Gastroesophageal sphincter (tissue), 4 donors: ENCODE results near the gene TGFBI. TPM values are rescaled to one million over a fixed set of nuclear protein-coding genes. Genes with fewer than 3 reads are reported as not detected.

ENCODE experiments used
- ATAC-seq: fragments of 150-250 bp; one replicate; pipeline ENCODE4 v1.9.1; 2016; ENCODE audit warnings: mild to moderate bottlenecking, moderate library complexity
- H3K27ac ChIP-seq, 4 donors: fragments of 200-600 bp; sonication (generic) in 3 of 4; 1 replicate in 3 of 4; 2 replicates in 1 of 4; pipeline ENCODE4 v1.5.1; 2016 to 2019
- H3K27me3 ChIP-seq: fragments of 200-600 bp; sonication (generic); one replicate; pipeline ENCODE4 v1.5.1; 2019
- H3K36me3 ChIP-seq, 2 donors: fragments of 200-600 bp; sonication (generic); one replicate each; pipeline ENCODE4 v1.5.1; 2019; ENCODE audit warnings: control low read depth in 1 of 2
- H3K4me1 ChIP-seq, 3 donors: fragments of 200-600 bp; sonication (generic); 1 replicate in 2 of 3; 2 replicates in 1 of 3; pipeline ENCODE4 v1.5.1; 2016 to 2019; ENCODE audit warnings: control low read depth in 2 of 3
- H3K4me3 ChIP-seq, 2 donors: fragments of 200-600 bp; sonication (generic); one replicate each; pipeline ENCODE4 v1.5.1; 2019; ENCODE audit warnings: mild to moderate bottlenecking in 1 of 2, moderate library complexity in 1 of 2
- H3K9me3 ChIP-seq, 3 donors: fragments of 200-600 bp; sonication (generic); one replicate each; pipeline ENCODE4 v1.5.1; 2017 to 2019; ENCODE audit warnings: control low read depth in 2 of 3
- EP300 ChIP-seq: sonication (generic); formaldehyde crosslinking; IDR thresholded peaks from one replicate; pipeline ENCODE4 v1.6.1; 2017; ENCODE audit warnings: antibody characterized with exemption, mild to moderate bottlenecking
- POLR2A ChIP-seq, 2 donors: fragments of 450-650 bp; IDR thresholded peaks; one replicate each; pipeline ENCODE4 v1.6.1; 2017; ENCODE audit warnings: antibody characterized with exemption in 2 of 2, mild to moderate bottlenecking in 2 of 2, moderate library complexity in 1 of 2
- POLR2AphosphoS5 ChIP-seq: sonication (generic); formaldehyde crosslinking; IDR thresholded peaks from one replicate; pipeline ENCODE4 v1.6.1; 2017; ENCODE audit warnings: antibody characterized with exemption
- WGBS, 2 donors: methylation state at CpG; one replicate each; pipeline ENCODE4 v1.1.5; 2018; ENCODE audit warnings: low coverage in 1 of 2; 5-methylcytosine and 5-hydroxymethylcytosine counted together
- total RNA-seq, 4 donors: library from RNA; depleted of rRNA; stranded (reverse); fragments of >200 nt; gene quantifications; one replicate each; pipeline ENCODE4 v1.1.0, GENCODE V29; 2016
- TF ChIP-seq, protein P1 (sequence below), 4 experiments: fragments of 200-600 bp in 2 of 4; fragments of 450-650 bp in 2 of 4; sonication (generic) in 1 of 4; IDR thresholded peaks; one replicate each; pipeline ENCODE4 v1.5.1; 2017 to 2019; ENCODE audit warnings: antibody characterized with exemption in 4 of 4, mild to moderate bottlenecking in 2 of 4, moderate library complexity in 2 of 4

Gene TGFBI
- total RNA-seq, 4 donors from 2014 or later, result 29.0 to 159 (median 112) TPM

- H3K4me3 ChIP-seq, result no peak overlapping the region
- WGBS, 2 donors, result 69 to 75% methylated on average over 5 to 6 of the region's 8 CpGs
- H3K9me3 ChIP-seq, result no peaks in the 10 kb centered on the region
- no peaks in the 10 kb centered on the region for H3K36me3 ChIP-seq
- peaks cover 6% of the 10 kb centered on the region for H3K27me3 ChIP-seq
- ATAC-seq, result no peak
- H3K27ac ChIP-seq, result no peak overlapping the region
- TF ChIP-seq, protein P1, sequence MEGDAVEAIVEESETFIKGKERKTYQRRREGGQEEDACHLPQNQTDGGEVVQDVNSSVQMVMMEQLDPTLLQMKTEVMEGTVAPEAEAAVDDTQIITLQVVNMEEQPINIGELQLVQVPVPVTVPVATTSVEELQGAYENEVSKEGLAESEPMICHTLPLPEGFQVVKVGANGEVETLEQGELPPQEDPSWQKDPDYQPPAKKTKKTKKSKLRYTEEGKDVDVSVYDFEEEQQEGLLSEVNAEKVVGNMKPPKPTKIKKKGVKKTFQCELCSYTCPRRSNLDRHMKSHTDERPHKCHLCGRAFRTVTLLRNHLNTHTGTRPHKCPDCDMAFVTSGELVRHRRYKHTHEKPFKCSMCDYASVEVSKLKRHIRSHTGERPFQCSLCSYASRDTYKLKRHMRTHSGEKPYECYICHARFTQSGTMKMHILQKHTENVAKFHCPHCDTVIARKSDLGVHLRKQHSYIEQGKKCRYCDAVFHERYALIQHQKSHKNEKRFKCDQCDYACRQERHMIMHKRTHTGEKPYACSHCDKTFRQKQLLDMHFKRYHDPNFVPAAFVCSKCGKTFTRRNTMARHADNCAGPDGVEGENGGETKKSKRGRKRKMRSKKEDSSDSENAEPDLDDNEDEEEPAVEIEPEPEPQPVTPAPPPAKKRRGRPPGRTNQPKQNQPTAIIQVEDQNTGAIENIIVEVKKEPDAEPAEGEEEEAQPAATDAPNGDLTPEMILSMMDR (IDR thresholded peaks at IDR 0.05), result no peak
- TF ChIP-seq EP300 (no peak), POLR2AphosphoS5 (no peak), POLR2A (IDR thresholded peaks at IDR 0.05) (no peak)
- H3K4me1 ChIP-seq, result peaks cover 0 to 2% (median 0%) of the 10 kb centered on the region in 3 donors
These were observed 66.3 kb downstream of the TGFBI start for GRCh38 chr5:136094913-136095641.

DNA sequence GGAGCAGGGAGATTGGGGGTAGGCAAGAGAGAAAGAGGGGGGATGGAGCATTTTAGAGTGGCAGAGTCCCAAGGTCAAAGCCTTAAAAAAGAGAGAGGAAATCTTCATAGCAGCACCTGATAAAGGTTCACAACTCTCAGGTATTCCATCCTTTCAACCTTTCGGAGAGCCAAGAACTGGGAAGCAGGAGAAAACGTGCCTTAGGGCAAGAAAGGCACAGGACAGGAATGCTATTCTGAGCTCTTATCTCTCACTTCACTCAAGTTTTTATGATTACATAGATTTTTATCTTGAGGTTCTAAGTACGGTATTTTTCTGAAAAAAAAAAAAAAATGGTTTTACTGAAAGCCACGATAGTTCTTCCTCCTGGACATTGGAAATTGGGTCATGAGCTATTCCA lies 69.4 kb downstream of the TGFBI start:
- Histone ChIP-seq H3K27ac (no peak overlapping the region), H3K4me3 (no peak overlapping the region), H3K9me3 (no peaks in the 10 kb centered on the region), H3K27me3 (peaks cover 6% of the 10 kb centered on the region), H3K36me3 (no peaks in the 10 kb centered on the region), H3K4me1 (no peaks in the 10 kb centered on the region)
- no peak for TF ChIP-seq POLR2AphosphoS5
- 54 to 60% methylated on average over 4 of the region's 4 CpGs for WGBS, 2 donors
- ATAC-seq, result no peak

DNA sequence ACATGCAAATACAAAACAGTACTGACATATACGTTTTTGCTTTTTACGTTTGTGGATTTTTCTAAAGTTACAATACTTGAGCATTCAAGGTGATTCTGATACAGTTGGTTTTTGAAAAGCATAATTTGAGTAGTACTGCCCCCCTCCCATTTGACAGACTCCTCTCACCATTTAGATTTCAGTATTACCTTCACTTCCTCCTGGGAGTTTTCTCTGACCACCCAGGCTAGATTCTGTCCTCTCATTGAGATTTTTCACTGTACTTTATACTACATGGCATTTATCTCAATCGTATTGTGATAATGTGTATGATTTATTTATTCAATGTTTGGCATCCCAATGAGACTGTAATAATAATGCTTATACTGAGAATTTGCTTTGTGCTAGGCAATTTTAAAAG lies 71.1 kb downstream of the TGFBI start:
- WGBS, 2 donors, result 79 to 80% methylated on average over 3 of the region's 3 CpGs

GRCh38 chr5:136101884-136102283 lies 73.1 kb downstream of the TGFBI start:
- peaks cover 6% of the 10 kb centered on the region for H3K27me3 ChIP-seq
- no peak overlapping the region for H3K27ac ChIP-seq
- H3K4me1 ChIP-seq, result no peaks in the 10 kb centered on the region
- H3K4me3 ChIP-seq, result no peak overlapping the region
- WGBS, 2 donors, result 100% methylated on average over 1 of the region's 1 CpG; no CpG with 5 or more reads in 1 of the 2 donors
- ATAC-seq, result no peak
- TF ChIP-seq, protein P1 (IDR thresholded peaks at IDR 0.05), result no peak
- TF ChIP-seq EP300, result no peak
- no peak for TF ChIP-seq POLR2A (IDR thresholded peaks at IDR 0.05)
- TF ChIP-seq POLR2AphosphoS5, result no peak
- no peaks in the 10 kb centered on the region for H3K36me3 ChIP-seq
- H3K9me3 ChIP-seq, result no peaks in the 10 kb centered on the region

More for the DNA sequence above, 71.1 kb downstream of the TGFBI start:
- Histone ChIP-seq H3K9me3 (no peaks in the 10 kb centered on the region), H3K27ac (no peak overlapping the region), H3K27me3 (peaks cover 6% of the 10 kb centered on the region), H3K4me1 (no peaks in the 10 kb centered on the region), H3K36me3 (no peaks in the 10 kb centered on the region), H3K4me3 (no peak overlapping the region)
- ATAC-seq, result no peak
- TF ChIP-seq EP300, result no peak
- no peak for TF ChIP-seq POLR2AphosphoS5
- no peak for TF ChIP-seq POLR2A (IDR thresholded peaks at IDR 0.05)
- TF ChIP-seq, protein P1 (IDR thresholded peaks at IDR 0.05), result no peak

- ATAC-seq, result no peak
- H3K27ac ChIP-seq, result no peak overlapping the region
- no peaks in the 10 kb centered on the region for H3K4me1 ChIP-seq
- no peak for TF ChIP-seq POLR2A (IDR thresholded peaks at IDR 0.05)
- no peak for TF ChIP-seq EP300
- TF ChIP-seq, protein P1 (IDR thresholded peaks at IDR 0.05), result no peak
- H3K4me3 ChIP-seq, result no peak overlapping the region
- H3K9me3 ChIP-seq, result no peaks in the 10 kb centered on the region
- H3K36me3 ChIP-seq, result no peaks in the 10 kb centered on the region
- H3K27me3 ChIP-seq, result peaks cover under 1% of the 10 kb centered on the region
- 100% methylated on average over 1 of the region's 1 CpG for WGBS, 2 donors
These were observed 74.3 kb downstream of the TGFBI start for GRCh38 chr5:136103118-136103517.
